Ovary (tissue), 3 donors: Measurements from ENCODE around the gene ZNF740.

ENCODE experiments used
- CTCF ChIP-seq, 3 donors: fragments of 450-650 bp in 2 of 3; fragments of 200-600 bp in 1 of 3; IDR thresholded peaks; one replicate each; pipeline versions ENCODE4 v1.5.1 to v1.8.0; 2016 to 2022; ENCODE audit warnings: antibody characterized with exemption in 3 of 3, mild to moderate bottlenecking in 1 of 3
- POLR2A ChIP-seq: fragments of 450-650 bp; IDR thresholded peaks from one replicate; pipeline ENCODE4 v1.6.1; 2017; ENCODE audit warnings: antibody characterized with exemption, mild to moderate bottlenecking, moderate library complexity
- donor health status: DM: no; HTN: no; CAD: no.

- TF ChIP-seq CTCF (IDR thresholded peaks at IDR 0.05) (no peak), POLR2A (no peak)
Observed at GRCh38 chr12:53193985-53194716, 13.6 kb downstream of the ZNF740 start.
